ENCODE data around the gene SETBP1.

Gene SETBP1

DNA sequence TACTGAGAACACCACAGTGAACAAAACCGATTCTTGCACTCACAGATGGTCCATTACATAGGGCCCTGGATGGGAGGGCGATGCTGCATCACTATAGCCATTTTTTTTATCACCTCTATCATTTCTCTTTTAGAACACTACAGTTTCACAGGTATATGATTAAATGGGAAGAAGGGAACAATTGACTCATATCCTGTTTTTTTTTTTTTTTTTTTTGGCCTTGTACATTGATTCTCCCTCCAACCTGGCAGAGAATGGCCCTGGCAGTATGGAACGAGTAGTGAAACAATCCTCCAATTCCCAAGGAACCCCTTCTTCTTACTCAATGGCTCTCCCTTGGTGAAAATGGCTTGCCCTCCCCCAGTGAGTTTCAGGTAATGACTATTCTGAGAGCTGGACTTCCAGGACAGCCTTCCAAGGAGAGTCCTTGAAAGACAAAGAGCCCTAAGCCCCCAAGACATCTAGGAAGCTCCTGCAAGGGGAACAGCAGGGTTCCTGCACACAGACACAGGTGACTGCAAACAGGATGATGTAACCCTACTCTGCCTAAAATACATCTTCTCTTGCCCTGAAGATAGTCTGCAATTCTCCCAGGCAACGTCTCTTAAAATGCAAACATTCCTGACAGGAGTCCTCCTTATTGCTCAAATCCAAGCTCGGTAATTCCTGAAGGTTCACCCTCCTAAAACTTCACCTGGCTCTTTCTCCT, 405.4 kb downstream of the SETBP1 start:
- Histone ChIP-seq H3K36me3 (replicated peaks) (no peaks in the 10 kb centered on the region), H3K4me3 (ENCODE audit: low read depth, low read length) (no peak overlapping the region), H3K27me3 (replicated peaks) (no peaks in the 10 kb centered on the region), H3K27ac (no peak overlapping the region)
- TF ChIP-seq, protein P1, sequence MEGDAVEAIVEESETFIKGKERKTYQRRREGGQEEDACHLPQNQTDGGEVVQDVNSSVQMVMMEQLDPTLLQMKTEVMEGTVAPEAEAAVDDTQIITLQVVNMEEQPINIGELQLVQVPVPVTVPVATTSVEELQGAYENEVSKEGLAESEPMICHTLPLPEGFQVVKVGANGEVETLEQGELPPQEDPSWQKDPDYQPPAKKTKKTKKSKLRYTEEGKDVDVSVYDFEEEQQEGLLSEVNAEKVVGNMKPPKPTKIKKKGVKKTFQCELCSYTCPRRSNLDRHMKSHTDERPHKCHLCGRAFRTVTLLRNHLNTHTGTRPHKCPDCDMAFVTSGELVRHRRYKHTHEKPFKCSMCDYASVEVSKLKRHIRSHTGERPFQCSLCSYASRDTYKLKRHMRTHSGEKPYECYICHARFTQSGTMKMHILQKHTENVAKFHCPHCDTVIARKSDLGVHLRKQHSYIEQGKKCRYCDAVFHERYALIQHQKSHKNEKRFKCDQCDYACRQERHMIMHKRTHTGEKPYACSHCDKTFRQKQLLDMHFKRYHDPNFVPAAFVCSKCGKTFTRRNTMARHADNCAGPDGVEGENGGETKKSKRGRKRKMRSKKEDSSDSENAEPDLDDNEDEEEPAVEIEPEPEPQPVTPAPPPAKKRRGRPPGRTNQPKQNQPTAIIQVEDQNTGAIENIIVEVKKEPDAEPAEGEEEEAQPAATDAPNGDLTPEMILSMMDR (IDR thresholded peaks at IDR 0.05; ENCODE audit: low read depth, low read length, missing control alignments) = no peak
- in situ Hi-C loops (cut with HindIII; ENCODE audit: low pct_ligation_motif_present, low sequenced_read_pairs) = no loop called here
- no peak for DNase-seq

DNA sequence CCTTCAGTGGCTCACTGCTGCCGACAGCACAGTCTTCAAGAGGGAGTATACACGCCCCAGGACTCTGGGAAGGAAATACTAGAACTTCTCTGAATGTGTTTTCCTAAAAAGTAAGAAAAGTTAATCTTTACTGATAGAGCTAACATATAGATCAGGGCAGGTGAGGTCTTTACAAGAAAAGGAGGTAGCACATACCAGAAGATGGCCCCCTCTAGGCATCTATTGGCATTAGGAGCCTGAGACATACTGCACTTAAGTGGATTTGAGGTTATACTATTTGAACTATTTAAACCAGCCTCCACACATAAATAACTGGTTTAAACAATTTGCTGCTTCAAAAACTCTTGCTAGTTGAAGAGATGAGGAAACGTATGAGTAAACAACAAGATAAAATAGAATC, 406.1 kb downstream of the SETBP1 start:
- TF ChIP-seq, protein P1 (IDR thresholded peaks at IDR 0.05; ENCODE audit: low read depth, low read length, missing control alignments) = no peak
- H3K27ac ChIP-seq = no peak overlapping the region
- no peaks in the 10 kb centered on the region for H3K27me3 ChIP-seq (replicated peaks)
- in situ Hi-C loops (cut with HindIII; ENCODE audit: low pct_ligation_motif_present, low sequenced_read_pairs) = no loop called here
- no peak for DNase-seq
- no peaks in the 10 kb centered on the region for H3K36me3 ChIP-seq (replicated peaks)
- H3K4me3 ChIP-seq (ENCODE audit: low read depth, low read length) = no peak overlapping the region

DNA sequence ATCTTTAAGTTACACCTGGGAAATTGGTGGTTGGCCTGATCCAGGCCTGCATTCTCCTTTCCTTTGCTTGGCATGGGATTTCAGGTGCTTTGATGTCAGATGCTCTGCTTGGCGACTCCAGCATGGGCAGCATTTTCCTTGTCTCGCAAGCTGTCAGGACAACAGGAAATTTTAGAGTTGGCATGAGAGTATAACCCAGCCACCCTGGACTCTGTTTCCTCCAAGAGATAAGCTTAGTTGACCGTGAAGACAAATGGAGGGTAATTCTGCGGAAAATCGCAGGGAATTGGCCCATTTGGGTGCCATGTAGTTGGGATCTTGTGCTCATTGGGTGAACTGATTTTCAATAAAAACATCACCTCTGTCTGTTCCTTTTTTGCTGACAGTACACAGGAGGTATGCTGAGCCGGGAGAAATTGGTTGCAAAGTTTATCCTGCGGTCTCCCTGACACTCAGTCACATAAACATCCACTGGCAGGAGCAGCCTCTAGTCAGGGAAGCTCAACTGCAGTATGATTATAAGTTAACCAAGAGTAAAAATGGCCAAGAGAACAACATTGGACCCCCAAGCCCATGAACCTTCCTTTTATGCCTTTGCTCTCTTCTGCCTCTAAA, 409.9 kb downstream of the SETBP1 start:
- H3K27me3 ChIP-seq (replicated peaks) = no peaks in the 10 kb centered on the region
- no peaks in the 10 kb centered on the region for H3K36me3 ChIP-seq (replicated peaks)
- in situ Hi-C loops (cut with HindIII; ENCODE audit: low pct_ligation_motif_present, low sequenced_read_pairs) = no loop called here
- DNase-seq = no peak
- no peak overlapping the region for H3K27ac ChIP-seq
- TF ChIP-seq, protein P1 (IDR thresholded peaks at IDR 0.05; ENCODE audit: low read depth, low read length, missing control alignments) = no peak
- H3K4me3 ChIP-seq (ENCODE audit: low read depth, low read length) = no peak overlapping the region

- no peak for DNase-seq
- TF ChIP-seq, protein P1 (IDR thresholded peaks at IDR 0.05; ENCODE audit: low read depth, low read length, missing control alignments) = no peak
- Histone ChIP-seq H3K27ac (no peak overlapping the region), H3K4me3 (ENCODE audit: low read depth, low read length) (no peak overlapping the region), H3K36me3 (replicated peaks) (no peaks in the 10 kb centered on the region), H3K27me3 (replicated peaks) (no peaks in the 10 kb centered on the region)
- in situ Hi-C loops (cut with HindIII; ENCODE audit: low pct_ligation_motif_present, low sequenced_read_pairs) = no loop called here
Observed at GRCh38 chr18:45100321-45101105, 419.8 kb downstream of the SETBP1 start.

DNA sequence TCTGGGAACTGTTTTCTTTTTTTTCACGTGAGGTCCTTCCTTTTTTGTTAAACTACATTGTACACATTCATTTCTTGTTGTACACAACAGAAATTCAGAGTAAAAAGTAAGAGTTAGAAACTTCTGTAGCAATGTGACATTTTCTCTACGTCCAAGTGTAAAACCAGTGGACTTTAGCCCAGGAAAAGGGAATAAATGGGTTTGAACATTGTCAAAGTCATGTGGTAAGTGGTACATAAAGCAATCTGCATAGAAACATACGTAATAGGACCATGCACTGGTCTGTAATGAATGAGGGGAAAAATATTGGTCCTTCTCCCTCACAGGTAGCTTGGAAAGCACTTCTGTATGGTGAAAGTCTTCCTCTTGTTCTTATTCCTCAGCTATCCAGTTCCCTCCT, 421.4 kb downstream of the SETBP1 start:
- no peaks in the 10 kb centered on the region for H3K36me3 ChIP-seq (replicated peaks)
- no peak overlapping the region for H3K4me3 ChIP-seq (ENCODE audit: low read depth, low read length)
- no peaks in the 10 kb centered on the region for H3K27me3 ChIP-seq (replicated peaks)
- in situ Hi-C loops (cut with HindIII; ENCODE audit: low pct_ligation_motif_present, low sequenced_read_pairs) = no loop called here
- no peak overlapping the region for H3K27ac ChIP-seq
- no peak for DNase-seq
- TF ChIP-seq, protein P1 (IDR thresholded peaks at IDR 0.05; ENCODE audit: low read depth, low read length, missing control alignments) = no peak
